ENCODE measurements around the gene WBP2.

WBP2 gene

DNA sequence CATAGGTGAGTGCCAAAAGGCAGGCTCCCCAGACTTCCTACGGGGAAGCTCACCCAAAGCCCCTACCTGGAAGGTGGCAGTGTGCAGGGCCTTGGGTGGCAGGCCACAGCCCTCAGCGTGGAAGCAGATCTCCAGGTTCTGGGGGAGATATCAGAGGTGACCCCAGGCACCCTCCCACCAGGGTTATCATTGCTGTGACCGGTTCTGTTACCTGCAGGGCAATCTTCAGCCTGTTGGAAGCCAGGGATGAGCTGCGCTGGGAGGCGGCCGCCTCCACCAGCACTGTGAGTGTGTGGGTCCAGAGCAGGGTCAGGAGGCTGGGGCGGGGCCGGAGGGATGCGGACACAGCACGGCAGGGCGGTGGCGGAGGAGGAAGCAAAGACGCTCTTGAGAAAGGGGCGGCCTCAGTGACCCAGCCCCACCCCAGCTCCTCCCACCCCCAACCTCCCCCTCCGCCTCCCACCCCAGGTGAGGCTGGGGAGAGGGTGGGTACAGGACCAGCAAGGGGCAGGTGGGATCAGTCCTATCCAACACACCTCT, 24.0 kb downstream of the WBP2 start:
- no peak overlapping the region for H3K4me3 ChIP-seq (ENCODE audit: low read depth in 1 of 2, low read length in 2 of 2)
- no peak overlapping the region for H2AFZ ChIP-seq (ENCODE audit: low read depth, low read length)
- ATAC-seq (ENCODE audit: insufficient read depth, low read depth) (no peak), DNase-seq (no peak)
- no peak overlapping the region for H3K4me2 ChIP-seq (ENCODE audit: insufficient read depth, low read length)
- TF ChIP-seq, protein P1, sequence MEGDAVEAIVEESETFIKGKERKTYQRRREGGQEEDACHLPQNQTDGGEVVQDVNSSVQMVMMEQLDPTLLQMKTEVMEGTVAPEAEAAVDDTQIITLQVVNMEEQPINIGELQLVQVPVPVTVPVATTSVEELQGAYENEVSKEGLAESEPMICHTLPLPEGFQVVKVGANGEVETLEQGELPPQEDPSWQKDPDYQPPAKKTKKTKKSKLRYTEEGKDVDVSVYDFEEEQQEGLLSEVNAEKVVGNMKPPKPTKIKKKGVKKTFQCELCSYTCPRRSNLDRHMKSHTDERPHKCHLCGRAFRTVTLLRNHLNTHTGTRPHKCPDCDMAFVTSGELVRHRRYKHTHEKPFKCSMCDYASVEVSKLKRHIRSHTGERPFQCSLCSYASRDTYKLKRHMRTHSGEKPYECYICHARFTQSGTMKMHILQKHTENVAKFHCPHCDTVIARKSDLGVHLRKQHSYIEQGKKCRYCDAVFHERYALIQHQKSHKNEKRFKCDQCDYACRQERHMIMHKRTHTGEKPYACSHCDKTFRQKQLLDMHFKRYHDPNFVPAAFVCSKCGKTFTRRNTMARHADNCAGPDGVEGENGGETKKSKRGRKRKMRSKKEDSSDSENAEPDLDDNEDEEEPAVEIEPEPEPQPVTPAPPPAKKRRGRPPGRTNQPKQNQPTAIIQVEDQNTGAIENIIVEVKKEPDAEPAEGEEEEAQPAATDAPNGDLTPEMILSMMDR (IDR thresholded peaks at IDR 0.05; ENCODE audit: borderline replicate concordance, extremely low read depth, low read length, poor library complexity, severe bottlenecking): no peak
- no peak for TF ChIP-seq EZH2 (IDR thresholded peaks at IDR 0.05; ENCODE audit: borderline replicate concordance, low read depth, low read length, severe bottlenecking)
- H3K9ac ChIP-seq (ENCODE audit: low read depth, low read length): no peak overlapping the region
- H3K27ac ChIP-seq (ENCODE audit: low read length): no peak overlapping the region
- H3K36me3 ChIP-seq (ENCODE audit: insufficient read depth, low read length): peaks cover 70% of the 10 kb centered on the region
- no peaks in the 10 kb centered on the region for H3K27me3 ChIP-seq (ENCODE audit: insufficient read depth, low read length, poor library complexity)
- no peaks in the 10 kb centered on the region for H3K4me1 ChIP-seq (ENCODE audit: insufficient read depth, low read length)
- H3K79me2 ChIP-seq (ENCODE audit: insufficient read depth, low read length): no peaks in the 10 kb centered on the region
- H4K20me1 ChIP-seq (ENCODE audit: insufficient read depth, low read length): peaks cover 6% of the 10 kb centered on the region; the same call in 1 of the 2 replicates
- no peaks in the 10 kb centered on the region for H3K9me3 ChIP-seq (ENCODE audit: insufficient read depth, low read length, severe bottlenecking)

DNA sequence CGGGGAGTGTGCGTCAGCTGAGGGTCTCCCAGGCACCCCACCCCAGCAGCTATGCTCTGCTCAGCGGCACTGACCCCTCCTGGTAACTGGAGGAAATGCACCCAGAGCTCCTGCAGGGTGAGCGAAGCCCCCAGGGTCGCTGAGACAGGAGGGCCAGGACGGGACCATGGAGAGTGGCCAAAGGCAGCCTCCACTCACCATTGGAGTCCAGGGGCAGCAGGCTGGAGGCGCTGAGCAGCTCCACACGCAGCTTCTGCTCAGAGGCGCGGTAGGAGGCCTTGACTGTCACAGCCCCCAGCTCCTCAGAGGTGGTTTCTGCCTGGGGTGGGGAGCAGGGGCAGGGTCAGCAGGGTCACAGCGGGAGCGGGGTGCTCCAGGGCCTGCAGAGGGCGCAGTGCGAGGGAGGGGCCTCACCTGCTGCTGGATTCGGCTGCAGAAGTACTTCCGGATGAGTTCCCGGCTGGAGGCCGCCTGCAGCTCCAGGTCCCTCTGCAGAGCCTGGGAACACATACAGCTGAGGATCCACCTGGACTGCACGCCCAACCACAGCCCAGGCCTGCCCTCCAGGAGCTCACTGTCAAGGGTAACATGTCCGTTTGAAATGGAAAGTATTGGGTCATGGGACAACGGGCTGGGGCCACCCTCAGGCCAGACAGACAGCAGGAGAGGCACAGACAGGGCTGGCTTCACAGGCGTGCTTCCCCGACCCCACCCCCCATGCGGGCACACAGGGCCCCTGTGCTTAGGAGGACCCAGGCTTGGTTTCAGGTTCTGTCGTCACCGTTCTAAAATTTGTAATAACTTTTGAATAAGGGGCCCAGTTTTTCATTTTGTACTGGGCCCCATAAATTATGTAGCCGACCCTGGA, 24.7 kb downstream of the WBP2 start:
- Histone ChIP-seq H3K9me3 (ENCODE audit: insufficient read depth, low read length, severe bottlenecking) (no peaks in the 10 kb centered on the region), H3K27me3 (ENCODE audit: insufficient read depth, low read length, poor library complexity) (no peaks in the 10 kb centered on the region), H3K9ac (ENCODE audit: low read depth, low read length) (no peak overlapping the region), H3K4me1 (ENCODE audit: insufficient read depth, low read length) (no peaks in the 10 kb centered on the region), H2AFZ (ENCODE audit: low read depth, low read length) (no peak overlapping the region), H4K20me1 (ENCODE audit: insufficient read depth, low read length) (peaks cover 6% of the 10 kb centered on the region; the same call in 1 of the 2 replicates), H3K4me3 (ENCODE audit: low read depth in 1 of 2, low read length in 2 of 2) (no peak overlapping the region), H3K4me2 (ENCODE audit: insufficient read depth, low read length) (no peak overlapping the region), H3K36me3 (ENCODE audit: insufficient read depth, low read length) (peaks cover 68% of the 10 kb centered on the region), H3K27ac (ENCODE audit: low read length) (no peak overlapping the region), H3K79me2 (ENCODE audit: insufficient read depth, low read length) (no peaks in the 10 kb centered on the region)
- no peak for TF ChIP-seq EZH2 (IDR thresholded peaks at IDR 0.05; ENCODE audit: borderline replicate concordance, low read depth, low read length, severe bottlenecking)
- TF ChIP-seq, protein P1 (IDR thresholded peaks at IDR 0.05; ENCODE audit: borderline replicate concordance, extremely low read depth, low read length, poor library complexity, severe bottlenecking): peak; percentile 77
- DNase-seq (peak; percentile 58), ATAC-seq (ENCODE audit: insufficient read depth, low read depth) (peak; percentile 42; the same call in 2 of the 3 replicates)

DNA sequence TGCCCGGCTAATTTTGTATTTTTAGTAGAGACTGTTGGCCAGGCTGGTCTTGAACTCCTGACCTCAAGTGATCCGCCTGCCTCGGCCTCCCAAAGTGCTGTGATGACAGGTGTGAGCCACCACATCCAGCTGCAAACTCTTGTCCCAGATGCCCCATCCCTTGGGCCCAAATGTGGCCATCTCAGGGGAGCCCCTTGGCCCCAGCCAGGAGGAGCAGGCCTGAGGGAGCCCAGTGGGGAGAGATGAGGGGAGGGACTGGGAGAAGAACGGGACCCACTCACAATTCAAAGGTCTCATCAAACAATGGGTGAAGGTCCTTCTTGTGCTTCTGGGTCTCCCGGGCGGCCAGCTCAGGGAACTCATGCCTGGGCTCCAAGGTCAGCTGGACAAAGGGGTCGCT, 25.4 kb downstream of the WBP2 start:
- peaks cover 6% of the 10 kb centered on the region; the same call in 1 of the 2 replicates for H4K20me1 ChIP-seq (ENCODE audit: insufficient read depth, low read length)
- no peaks in the 10 kb centered on the region for H3K9me3 ChIP-seq (ENCODE audit: insufficient read depth, low read length, severe bottlenecking)
- H3K27me3 ChIP-seq (ENCODE audit: insufficient read depth, low read length, poor library complexity): no peaks in the 10 kb centered on the region
- peaks cover 68% of the 10 kb centered on the region for H3K36me3 ChIP-seq (ENCODE audit: insufficient read depth, low read length)
- no peaks in the 10 kb centered on the region for H3K79me2 ChIP-seq (ENCODE audit: insufficient read depth, low read length)
- H3K27ac ChIP-seq (ENCODE audit: low read length): no peak overlapping the region
- no peak for TF ChIP-seq EZH2 (IDR thresholded peaks at IDR 0.05; ENCODE audit: borderline replicate concordance, low read depth, low read length, severe bottlenecking)
- TF ChIP-seq, protein P1 (IDR thresholded peaks at IDR 0.05; ENCODE audit: borderline replicate concordance, extremely low read depth, low read length, poor library complexity, severe bottlenecking): no peak
- no peak overlapping the region for H3K4me3 ChIP-seq (ENCODE audit: low read depth in 1 of 2, low read length in 2 of 2)
- H3K9ac ChIP-seq (ENCODE audit: low read depth, low read length): no peak overlapping the region
- H3K4me1 ChIP-seq (ENCODE audit: insufficient read depth, low read length): no peaks in the 10 kb centered on the region
- DNase-seq (no peak), ATAC-seq (ENCODE audit: insufficient read depth, low read depth) (no peak)
- H2AFZ ChIP-seq (ENCODE audit: low read depth, low read length): no peak overlapping the region
- H3K4me2 ChIP-seq (ENCODE audit: insufficient read depth, low read length): no peak overlapping the region
